NCI-H69 (cell line): ENCODE data around the gene SIK2.
A peak's percentile ranks its signal among the peaks of the same experiment; 100 is the strongest.

Experiments
- DNase-seq: peaks from one replicate; lab custom pipeline; 2025; lab: John Stamatoyannopoulos, UW

Gene SIK2

DNA sequence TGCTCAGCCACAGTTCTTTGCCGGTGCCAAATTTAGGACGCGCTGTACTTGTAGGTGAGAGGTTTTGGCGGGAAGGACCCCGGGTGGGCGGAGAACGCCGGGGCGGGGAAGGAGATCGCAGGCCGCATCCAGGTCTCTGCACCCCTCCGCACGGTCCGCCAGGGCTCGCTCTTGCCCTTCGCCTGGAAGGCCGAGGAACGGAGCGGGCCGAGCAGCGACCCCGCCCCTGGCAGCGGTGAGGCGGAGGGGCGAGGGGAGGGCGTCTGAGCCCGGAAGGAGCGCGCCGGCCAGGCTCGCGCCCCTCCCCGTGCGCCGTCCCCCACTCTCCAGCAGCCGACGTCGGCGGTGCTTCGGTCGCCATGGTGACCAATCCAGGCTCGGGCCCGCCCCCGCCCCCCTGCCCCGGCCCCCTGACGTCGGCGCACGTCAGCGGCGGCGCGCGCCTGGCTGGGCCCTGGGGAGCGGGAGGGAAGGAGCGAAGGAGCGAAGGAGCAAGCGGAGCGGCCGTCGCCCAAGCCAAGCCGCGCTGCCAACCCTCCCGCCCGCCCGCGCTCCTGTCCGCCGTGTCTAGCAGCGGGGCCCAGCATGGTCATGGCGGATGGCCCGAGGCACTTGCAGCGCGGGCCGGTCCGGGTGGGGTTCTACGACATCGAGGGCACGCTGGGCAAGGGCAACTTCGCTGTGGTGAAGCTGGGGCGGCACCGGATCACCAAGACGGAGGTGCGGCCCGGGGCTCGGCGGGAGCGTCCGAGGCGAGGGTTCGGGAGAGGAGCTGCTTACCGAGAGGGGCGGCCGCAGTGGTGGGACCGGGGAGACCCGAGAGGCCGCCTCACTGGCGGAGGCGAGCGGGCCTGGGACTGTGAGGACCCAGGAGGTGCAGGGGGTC lies at the start of gene SIK2:
Gene SIK2 (plus strand): TSS at position 471 of the 886 bp plus-strand sequence. CDS start 115 bp downstream, at position 586.
- DNase-seq, result peak; percentile 99

DNA sequence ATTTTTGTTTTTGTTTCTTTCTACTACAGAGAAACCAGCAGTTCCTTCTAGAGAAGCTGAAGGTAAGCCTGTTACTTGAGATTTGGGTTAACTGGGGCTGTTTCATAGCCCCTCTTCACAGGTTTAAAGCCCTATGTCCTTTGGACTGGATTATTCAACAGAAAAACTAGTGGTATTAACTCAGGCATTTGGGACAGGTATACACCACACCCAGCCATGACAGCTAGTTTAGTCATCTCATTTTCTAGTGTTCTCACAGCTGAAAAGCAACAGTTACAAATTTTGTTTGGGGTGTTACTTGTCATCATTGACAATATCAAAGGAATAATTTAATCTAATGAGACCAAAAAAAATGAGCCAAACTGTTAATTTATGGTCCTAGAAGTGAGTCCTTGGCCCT lies 47.7 kb upstream of the SIK2 start:
- DNase-seq, result no peak

DNA sequence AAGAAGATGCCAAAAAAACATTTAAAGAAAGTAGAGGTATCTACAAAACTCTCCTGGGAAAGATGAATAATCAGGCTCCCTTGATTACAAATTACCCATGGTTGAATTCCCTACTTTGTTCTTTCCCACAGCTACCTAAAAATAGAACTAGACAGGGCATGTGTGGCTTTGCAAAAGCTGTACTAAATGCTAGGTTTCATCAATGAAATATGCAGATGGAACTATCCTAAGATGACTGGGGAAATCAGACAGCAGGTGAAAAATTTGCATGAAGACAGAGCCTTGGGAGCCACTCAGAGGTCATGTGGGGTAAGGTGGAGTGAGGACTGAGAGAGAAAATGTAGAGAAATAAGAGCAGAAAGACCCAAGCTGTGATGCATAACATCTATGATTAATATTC lies 47.0 kb upstream of the SIK2 start:
- no peak for DNase-seq

- DNase-seq, result no peak
Measured at GRCh38 chr11:111557425-111558111, 44.7 kb upstream of the SIK2 start.

DNA sequence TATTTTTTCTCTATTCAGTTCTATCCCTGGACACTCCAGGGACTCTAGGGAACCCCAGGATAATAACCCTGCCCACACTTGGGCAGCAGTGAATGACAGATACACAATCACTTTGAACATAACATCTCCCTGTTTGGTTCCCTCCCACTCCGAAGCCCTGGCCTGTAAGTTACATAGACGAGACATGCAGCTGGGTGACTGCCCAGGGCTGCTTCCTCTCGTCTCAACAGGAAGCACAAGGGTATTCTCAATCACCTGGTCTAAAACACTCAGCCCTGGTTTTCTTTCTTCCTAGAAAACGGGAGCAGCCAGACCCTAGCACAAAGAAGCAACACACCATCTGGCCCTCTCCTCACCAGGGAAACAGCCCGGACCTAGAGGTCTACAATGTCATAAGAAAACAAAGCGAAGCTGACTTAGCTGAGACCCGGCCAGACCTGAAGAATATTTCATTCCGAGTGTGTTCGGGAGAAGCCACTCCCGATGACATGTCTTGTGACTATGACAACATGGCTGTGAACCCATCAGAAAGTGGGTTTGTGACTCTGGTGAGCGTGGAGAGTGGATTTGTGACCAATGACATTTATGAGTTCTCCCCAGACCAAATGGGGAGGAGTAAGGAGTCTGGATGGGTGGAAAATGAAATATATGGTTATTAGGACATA lies 42.3 kb upstream of the SIK2 start:
- DNase-seq, result peak; percentile 30

- no peak for DNase-seq
Measured at GRCh38 chr11:111560800-111561199, 41.4 kb upstream of the SIK2 start.

- no peak for DNase-seq
Measured at GRCh38 chr11:111561306-111561705, 40.9 kb upstream of the SIK2 start.

DNA sequence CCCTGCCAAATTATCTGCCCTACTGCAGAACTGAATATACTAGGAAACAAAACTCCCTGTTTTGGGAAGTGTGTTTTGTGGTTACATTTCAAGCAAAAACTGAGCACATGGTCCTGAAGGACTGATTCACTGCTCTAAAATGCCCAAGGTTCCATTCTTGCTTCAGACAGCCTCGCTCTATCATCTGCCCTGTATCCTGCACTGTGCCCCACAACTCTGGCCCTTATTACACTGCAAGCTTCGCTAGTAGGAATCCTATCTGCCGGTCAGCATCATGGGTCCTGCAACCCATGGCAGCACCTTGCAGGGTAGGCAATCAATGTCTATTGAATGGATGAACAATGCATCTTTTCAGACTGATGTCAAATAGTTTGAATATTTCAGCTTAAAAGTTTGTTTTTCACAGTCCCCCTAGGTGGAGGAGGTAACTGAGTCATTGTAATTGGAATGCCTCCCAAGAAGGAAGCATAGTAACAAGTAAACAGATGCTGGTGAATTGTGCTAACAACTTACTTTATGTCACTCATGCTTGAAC lies 40.4 kb upstream of the SIK2 start:
- no peak for DNase-seq

GRCh38 chr11:111562692-111563389 lies 39.4 kb upstream of the SIK2 start:
- DNase-seq, result no peak

DNA sequence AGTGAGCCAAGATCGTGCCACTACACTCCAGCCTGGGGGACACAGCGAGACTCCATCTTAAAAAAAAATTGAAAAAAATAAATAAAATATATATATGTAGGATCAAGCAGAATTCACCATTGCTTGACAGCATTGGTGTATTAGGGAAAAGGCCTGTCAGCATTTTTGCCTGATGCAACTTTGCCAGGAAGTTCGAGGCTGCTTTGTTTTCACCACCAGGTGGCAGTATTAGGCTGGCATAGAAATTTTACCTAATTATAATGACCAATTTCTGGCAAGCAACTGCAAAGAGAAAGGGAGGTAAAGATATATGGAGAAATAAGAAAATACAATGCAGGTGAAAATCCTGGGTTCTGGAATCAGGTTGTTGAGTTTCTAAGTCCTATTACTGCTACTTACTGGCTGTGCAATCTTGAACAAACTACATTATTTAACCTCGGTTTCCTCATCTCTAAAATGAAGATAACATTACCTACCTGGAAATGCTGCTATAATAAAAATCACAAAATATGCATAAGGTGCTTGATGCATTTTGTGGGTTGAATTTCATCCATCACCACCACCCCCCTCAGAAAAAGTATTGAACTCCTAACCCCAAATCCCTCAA lies 37.0 kb upstream of the SIK2 start:
- peak; percentile 77 for DNase-seq

DNA sequence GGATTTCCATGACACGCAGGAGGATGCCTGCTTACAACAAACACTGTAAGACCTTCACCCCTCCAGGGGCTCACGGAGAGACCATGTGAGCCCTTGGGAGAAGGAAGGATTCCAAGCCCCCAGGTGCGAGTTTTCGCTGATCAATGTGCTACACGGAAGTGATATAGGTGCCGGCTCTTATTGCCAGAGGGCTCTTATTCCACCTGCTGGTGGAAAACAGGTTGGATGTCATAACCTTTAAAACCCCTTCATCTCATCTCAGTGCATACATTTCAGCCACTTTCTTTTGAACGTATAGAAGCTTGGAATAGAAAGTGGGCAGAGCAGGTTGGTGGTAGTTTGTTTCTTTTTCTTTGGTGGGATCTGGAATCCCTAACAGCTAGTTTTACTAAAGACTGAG lies 35.9 kb upstream of the SIK2 start:
- DNase-seq, result peak; percentile 21

DNA sequence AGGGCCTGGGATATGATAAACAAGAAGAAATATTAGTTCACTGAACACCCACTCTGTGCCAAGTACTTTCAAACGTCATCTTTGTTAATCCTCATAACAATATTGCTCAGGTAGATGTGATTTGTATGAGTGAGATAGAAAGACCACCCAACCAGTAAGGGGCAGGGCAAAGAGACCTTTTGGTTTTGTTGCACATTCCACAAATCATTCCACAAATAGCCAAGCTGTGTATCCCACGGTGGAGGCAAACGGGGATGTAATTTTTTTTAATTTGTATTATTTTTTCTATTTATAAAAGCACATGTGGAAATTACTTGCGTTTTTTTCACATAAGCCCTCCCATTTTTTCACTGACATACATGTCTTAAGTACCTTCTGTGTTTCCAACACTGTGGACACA lies 32.8 kb upstream of the SIK2 start:
- no peak for DNase-seq

DNA sequence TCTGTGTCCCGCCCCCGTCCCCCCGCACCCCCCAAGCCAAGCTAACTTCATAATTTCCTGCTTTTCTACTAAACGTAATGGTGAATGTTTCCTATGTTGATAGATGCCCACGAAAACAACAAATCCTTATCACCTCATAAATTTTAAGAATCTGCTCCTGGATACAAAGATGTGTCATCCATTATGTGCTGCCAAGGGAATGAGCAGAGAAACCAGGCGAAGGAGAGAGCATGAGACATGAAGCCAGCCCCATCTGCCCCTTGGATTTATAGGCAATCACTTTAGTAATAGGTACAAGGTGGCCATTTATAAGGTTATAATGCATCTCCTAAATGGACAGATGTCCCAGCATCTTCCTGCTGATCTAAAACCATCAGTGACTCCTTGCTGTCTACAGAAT lies 31.5 kb upstream of the SIK2 start:
- DNase-seq, result no peak

GRCh38 chr11:111571829-111572501 lies 30.3 kb upstream of the SIK2 start:
- no peak for DNase-seq

- DNase-seq, result no peak
Measured at GRCh38 chr11:111572581-111572980, 29.7 kb upstream of the SIK2 start.

DNA sequence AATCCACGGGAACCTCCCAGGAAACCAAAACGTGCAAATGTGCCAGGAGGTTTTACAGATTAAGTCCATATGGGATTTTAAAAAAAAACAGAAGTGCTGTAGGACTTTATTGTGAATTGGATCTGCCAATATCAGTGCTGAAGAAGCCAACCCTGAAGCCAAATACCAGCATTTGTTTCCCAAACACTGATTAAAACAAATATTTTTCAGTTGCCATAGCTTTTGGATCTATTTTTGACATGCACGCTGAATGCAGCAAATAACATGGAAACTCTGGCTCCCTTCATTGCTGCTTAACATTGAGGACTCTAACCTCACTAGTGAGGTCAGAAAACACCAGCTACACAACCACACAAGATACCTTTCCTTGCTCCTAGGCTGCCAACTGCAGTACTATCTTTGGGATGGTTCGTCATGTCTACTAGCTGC lies 28.4 kb upstream of the SIK2 start:
- DNase-seq, result no peak

DNA sequence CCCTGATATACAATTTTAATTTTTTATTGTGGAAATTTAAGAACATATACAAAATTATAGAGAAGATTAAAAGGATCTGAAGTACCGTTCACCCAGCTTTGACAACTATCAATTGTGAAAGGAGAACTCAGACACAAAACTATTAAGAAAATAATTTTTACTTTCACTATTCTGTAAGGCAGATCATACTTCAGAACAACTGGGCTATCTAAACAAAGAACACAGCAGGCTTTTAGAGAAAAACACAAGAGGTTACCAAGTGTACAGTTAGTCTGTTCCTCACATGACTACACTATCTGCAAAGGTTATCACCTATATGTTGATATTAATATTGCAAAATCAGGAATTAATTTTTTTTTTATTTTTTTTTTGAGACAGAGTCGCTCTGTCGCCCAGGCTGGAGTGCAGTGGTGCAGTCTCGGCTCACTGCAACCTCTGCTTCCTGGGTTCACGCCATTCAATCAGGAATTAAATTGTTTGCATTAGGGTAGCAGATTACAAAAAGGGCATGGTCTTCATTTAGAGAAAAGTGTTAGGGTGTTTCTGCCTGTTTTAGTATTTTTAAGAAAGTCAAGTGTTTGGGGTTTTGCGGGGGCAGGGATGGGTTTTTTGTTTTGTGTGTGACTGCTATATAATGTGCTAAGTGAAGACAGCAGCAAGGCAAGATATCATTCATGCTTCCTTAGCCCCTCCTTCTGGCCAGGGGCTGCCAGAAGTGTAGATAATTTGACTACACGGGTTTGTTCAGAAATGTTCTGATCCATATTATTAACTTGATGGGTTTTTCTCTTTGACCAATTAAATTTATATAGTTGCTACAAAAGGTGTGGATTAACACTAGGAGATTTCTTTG lies 27.6 kb upstream of the SIK2 start:
- peak; percentile 70 for DNase-seq

DNA sequence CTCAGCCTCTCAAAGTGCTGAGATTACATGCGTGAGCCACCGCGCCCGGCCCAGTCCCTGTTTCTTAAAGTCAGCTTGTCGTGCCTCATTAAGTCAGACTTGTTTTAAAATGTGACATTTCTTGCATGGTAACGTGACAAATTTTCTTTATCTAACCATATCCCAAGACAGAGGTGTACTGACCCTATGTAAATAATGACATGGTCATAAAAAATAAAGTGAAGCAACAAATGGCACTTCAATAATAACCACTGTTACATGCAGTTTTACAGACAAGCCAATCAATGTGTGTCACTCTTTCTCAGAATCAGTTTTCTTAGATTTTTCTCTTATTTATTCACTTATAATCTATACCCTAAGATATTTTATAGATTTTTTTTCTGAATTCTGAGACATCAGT lies 26.5 kb upstream of the SIK2 start:
- no peak for DNase-seq

- no peak for DNase-seq
Measured at GRCh38 chr11:111577821-111578220, 24.4 kb upstream of the SIK2 start.

DNA sequence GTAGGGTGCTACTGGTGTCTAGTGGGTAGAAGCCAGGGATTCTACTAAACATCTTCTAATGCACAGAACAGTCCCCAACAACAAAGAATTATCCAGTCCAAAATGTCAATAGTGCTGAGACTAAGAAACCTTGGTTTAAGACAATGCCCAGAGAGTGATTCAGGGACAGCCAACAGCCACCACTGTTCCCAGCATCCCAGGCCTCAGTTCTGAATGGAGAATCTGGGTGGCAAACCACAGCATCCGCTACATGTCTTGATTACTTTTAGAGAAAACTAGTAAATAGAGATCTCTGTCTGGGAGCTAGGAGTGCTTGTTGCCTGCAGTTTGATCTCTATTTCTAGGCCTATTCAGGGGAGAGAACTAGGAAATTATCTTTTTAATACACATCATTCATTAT lies 20.9 kb upstream of the SIK2 start:
- DNase-seq, result no peak
